ENCODE results near the gene DPH7. TPM values are rescaled to one million over a fixed set of nuclear protein-coding genes. Genes with fewer than 3 reads are reported as not detected.

The DPH7 gene
- total RNA-seq, 1 experiment from 2014 or later = 58.4 TPM

DNA sequence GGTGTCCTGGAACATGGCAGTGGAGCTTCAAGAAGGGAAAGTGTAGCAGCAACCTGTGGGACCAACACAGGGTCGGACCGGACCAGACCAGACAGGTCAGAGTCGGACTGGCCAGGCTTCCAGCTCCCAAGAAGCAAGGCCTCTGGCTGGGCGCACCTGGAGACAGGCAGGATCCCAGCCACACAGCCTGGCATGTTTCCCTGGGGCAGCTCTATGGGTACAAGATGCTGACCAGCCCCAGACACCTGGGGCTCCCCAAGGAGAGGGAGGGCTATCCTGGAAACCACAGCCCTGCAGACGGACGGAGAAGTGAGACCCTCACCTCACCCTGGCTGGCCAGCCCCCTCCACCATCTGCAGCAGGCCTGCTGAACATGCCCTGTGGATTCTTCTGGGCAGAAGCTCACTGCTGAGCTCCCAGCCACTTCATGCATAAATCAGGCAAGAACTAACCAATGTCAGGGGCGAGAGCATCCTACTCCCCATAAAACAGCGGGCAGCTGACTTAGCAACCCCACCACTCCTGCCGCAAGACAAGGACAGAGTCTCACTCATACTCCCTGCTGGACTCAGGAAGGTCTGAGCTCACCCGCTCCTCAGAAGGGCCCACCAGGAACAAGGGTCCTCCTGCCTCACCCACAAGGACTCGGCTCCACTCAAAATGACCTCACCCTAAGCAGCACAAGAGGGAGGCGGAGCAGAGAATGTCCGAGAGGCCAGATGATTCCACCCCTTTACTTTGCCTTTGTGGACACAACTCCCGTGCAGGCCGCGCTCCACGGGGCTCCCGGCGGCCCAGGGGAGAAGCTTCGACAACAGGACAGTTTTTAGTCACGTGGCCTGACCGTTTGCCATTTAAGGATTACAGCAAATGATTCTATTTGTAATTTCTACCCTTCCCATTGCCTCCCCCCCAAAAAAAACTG is 2.9 kb upstream of the DPH7 start:
- Histone ChIP-seq H3K4me1 (peaks cover 13% of the 10 kb centered on the region), H3K9me3 (no peaks in the 10 kb centered on the region), H3K27me3 (replicated peaks; ENCODE audit: control insufficient read depth, insufficient read depth, low read length) (no peaks in the 10 kb centered on the region), H3K36me3 (ENCODE audit: control insufficient read depth, insufficient read depth, low read length) (peaks cover 3% of the 10 kb centered on the region; the same call in 1 of the 2 replicates), H3K4me3 (ENCODE audit: low read depth, low read length) (no peak overlapping the region)
- POLR2A ChIA-PET = interaction anchor here (0.6 kb wide), 2 partner anchors 8 to 30 kb away, joined by 3 to 6 read pairs; no protein-coding TSS in a partner anchor
- no TSS peak for BruUV-seq (replicated peaks)
- no peak for DNase-seq
- H3K4me1 Mint-ChIP-seq (ENCODE audit: low read depth, unreplicated experiment) = no peaks in the 10 kb centered on the region
- no peaks in the 10 kb centered on the region for H3K27me3 Mint-ChIP-seq (ENCODE audit: insufficient read depth, unreplicated experiment)
- peaks cover 58% of the 10 kb centered on the region for H3K36me3 Mint-ChIP-seq (ENCODE audit: insufficient read depth, unreplicated experiment)
- TF ChIP-seq, protein P1, sequence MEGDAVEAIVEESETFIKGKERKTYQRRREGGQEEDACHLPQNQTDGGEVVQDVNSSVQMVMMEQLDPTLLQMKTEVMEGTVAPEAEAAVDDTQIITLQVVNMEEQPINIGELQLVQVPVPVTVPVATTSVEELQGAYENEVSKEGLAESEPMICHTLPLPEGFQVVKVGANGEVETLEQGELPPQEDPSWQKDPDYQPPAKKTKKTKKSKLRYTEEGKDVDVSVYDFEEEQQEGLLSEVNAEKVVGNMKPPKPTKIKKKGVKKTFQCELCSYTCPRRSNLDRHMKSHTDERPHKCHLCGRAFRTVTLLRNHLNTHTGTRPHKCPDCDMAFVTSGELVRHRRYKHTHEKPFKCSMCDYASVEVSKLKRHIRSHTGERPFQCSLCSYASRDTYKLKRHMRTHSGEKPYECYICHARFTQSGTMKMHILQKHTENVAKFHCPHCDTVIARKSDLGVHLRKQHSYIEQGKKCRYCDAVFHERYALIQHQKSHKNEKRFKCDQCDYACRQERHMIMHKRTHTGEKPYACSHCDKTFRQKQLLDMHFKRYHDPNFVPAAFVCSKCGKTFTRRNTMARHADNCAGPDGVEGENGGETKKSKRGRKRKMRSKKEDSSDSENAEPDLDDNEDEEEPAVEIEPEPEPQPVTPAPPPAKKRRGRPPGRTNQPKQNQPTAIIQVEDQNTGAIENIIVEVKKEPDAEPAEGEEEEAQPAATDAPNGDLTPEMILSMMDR (IDR thresholded peaks at IDR 0.05; ENCODE audit: insufficient read depth in 1 of 2, low read depth in 1 of 2, low read length in 1 of 2, severe bottlenecking in 1 of 2, unreplicated experiment in 1 of 2) = no peak
- CTCF ChIA-PET = interaction anchor here (0.6 to 2.1 kb wide), 4 partner anchors 9 to 622 kb away, joined by 3 to 6 read pairs (median 4); partner anchors contain the start of gene ZMYND19
- H3K9me3 Mint-ChIP-seq (ENCODE audit: unreplicated experiment) = no peaks in the 10 kb centered on the region
- intact Hi-C loops (cut with micrococcal nuclease; ENCODE audit: unreplicated experiment) = no loop called here
- H3K27ac Mint-ChIP-seq (ENCODE audit: unreplicated experiment) = no peak overlapping the region
- no peak overlapping the region for H3K4me3 Mint-ChIP-seq (ENCODE audit: unreplicated experiment)

DNA sequence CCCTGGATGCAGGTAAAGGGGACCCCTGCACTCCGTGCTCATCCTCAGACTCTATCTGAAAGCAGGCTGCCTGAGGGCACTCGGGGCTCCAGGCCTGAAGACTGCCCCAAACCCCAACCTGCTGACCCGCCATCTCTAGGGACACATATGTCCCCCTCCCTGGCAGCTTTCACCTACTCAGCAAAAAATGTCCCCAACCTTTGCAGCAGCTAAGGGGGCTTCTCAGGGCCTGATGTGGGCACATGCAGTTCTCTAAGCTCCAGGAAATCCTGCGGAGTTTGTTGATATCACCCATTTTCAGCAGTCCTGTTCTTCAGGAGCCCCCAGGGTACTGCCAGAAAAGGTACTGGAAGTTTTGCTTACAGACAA is 2.2 kb upstream of the DPH7 start:
- Histone ChIP-seq H3K9me3 (no peaks in the 10 kb centered on the region), H3K4me1 (peaks cover 13% of the 10 kb centered on the region), H3K4me3 (ENCODE audit: low read depth, low read length) (no peak overlapping the region), H3K27me3 (replicated peaks; ENCODE audit: control insufficient read depth, insufficient read depth, low read length) (no peaks in the 10 kb centered on the region), H3K36me3 (ENCODE audit: control insufficient read depth, insufficient read depth, low read length) (peaks cover 3% of the 10 kb centered on the region; the same call in 1 of the 2 replicates)
- H3K9me3 Mint-ChIP-seq (ENCODE audit: unreplicated experiment) = no peaks in the 10 kb centered on the region
- intact Hi-C loops (cut with micrococcal nuclease; ENCODE audit: unreplicated experiment) = no loop called here
- BruUV-seq (replicated peaks) = no TSS peak
- no peaks in the 10 kb centered on the region for H3K27me3 Mint-ChIP-seq (ENCODE audit: insufficient read depth, unreplicated experiment)
- no peaks in the 10 kb centered on the region for H3K4me1 Mint-ChIP-seq (ENCODE audit: low read depth, unreplicated experiment)
- TF ChIP-seq, protein P1 (IDR thresholded peaks at IDR 0.05; ENCODE audit: insufficient read depth in 1 of 2, low read depth in 1 of 2, low read length in 1 of 2, severe bottlenecking in 1 of 2, unreplicated experiment in 1 of 2) = no peak
- ChIA-PET CTCF (interaction anchor here (2.1 kb wide), 1 partner anchor 10 kb away, joined by 6 read pairs; the partner anchor contains the start of gene ZMYND19), POLR2A (interaction anchor here (0.6 kb wide), 1 partner anchor 8 kb away, joined by 6 read pairs; no protein-coding TSS in a partner anchor)
- peaks cover 58% of the 10 kb centered on the region for H3K36me3 Mint-ChIP-seq (ENCODE audit: insufficient read depth, unreplicated experiment)
- H3K27ac Mint-ChIP-seq (ENCODE audit: unreplicated experiment) = no peak overlapping the region
- no peak overlapping the region for H3K4me3 Mint-ChIP-seq (ENCODE audit: unreplicated experiment)
- DNase-seq = no peak

DNA sequence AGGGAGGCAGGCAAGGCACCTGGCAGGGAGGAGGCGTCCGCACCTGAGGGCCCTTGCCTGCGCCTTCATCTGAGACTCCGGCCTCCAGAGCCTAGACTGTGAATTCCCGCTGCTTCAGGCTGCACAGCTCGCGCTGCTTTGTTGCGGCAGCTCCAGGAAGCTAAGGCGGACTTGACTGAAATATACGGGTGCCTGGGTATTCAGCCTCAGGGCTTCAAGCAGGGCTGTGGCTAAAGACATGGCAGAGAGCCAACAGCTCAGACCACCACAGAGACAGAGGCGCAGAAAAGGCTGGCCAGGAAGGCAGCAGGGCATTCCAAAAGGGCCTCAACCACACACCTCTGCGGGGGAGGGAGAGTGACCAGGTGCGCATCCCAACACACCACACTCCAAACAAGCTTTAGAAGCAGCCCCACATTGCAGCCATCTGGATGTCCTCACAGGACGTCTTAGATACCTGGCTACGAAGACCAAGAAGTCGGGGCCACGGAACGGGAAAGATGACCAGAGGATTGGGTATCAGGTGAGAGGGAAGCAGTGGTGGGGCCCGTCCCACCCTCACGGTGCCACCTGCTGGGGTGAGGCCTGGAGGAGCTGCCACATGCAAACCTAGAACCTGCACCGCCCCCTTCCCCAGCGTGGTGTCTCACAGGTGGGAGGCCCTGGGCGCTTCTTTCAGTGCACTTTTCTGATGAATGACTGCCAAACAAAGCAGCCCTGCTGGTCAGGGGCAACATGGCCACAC is 1.7 kb upstream of the DPH7 start:
- intact Hi-C loops (cut with micrococcal nuclease; ENCODE audit: unreplicated experiment) = no loop called here
- H3K27me3 Mint-ChIP-seq (ENCODE audit: insufficient read depth, unreplicated experiment) = no peaks in the 10 kb centered on the region
- H3K36me3 Mint-ChIP-seq (ENCODE audit: insufficient read depth, unreplicated experiment) = peaks cover 60% of the 10 kb centered on the region
- H3K4me1 Mint-ChIP-seq (ENCODE audit: low read depth, unreplicated experiment) = no peaks in the 10 kb centered on the region
- no peak overlapping the region for H3K4me3 Mint-ChIP-seq (ENCODE audit: unreplicated experiment)
- ChIA-PET POLR2A (no interaction called here), CTCF (interaction anchor here (0.6 to 3.6 kb wide), 5 partner anchors 11 to 278 kb away, joined by 3 to 13 read pairs (median 6); partner anchors contain the start of genes EHMT1, MRPL41, NRARP and ZMYND19)
- Histone ChIP-seq H3K9me3 (no peaks in the 10 kb centered on the region), H3K36me3 (ENCODE audit: control insufficient read depth, insufficient read depth, low read length) (peaks cover 2% of the 10 kb centered on the region; the same call in 1 of the 2 replicates), H3K27me3 (replicated peaks; ENCODE audit: control insufficient read depth, insufficient read depth, low read length) (no peaks in the 10 kb centered on the region), H3K4me1 (peaks cover 13% of the 10 kb centered on the region), H3K4me3 (ENCODE audit: low read depth, low read length) (no peak overlapping the region)
- no peaks in the 10 kb centered on the region for H3K9me3 Mint-ChIP-seq (ENCODE audit: unreplicated experiment)
- BruUV-seq (replicated peaks) = no TSS peak
- TF ChIP-seq, protein P1 (IDR thresholded peaks at IDR 0.05; ENCODE audit: insufficient read depth in 1 of 2, low read depth in 1 of 2, low read length in 1 of 2, severe bottlenecking in 1 of 2, unreplicated experiment in 1 of 2) = no peak
- DNase-seq = no peak
- no peak overlapping the region for H3K27ac Mint-ChIP-seq (ENCODE audit: unreplicated experiment)
